Stimulated activated naive CD8-positive, alpha-beta T cell treated with anti-CD3 and anti-CD28 coated beads, Interleukin-15, Interleukin-2, amounts not matched to agents 100 ng/mL and 50 ng/mL, for 24 hours (primary cell): ENCODE measurements around the gene OR9A4.

Experiments
- H3K27ac Mint-ChIP-seq: one replicate; pipeline ENCODE4 v1.8.0; 2021; ENCODE audit warnings: mild to moderate bottlenecking, mixed read lengths
- H3K27me3 Mint-ChIP-seq: one replicate; pipeline ENCODE4 v1.8.0; 2021; ENCODE audit warnings: mixed read lengths
- H3K36me3 Mint-ChIP-seq: one replicate; pipeline ENCODE4 v1.8.0; 2021; ENCODE audit warnings: low read depth, mixed read lengths
- H3K4me1 Mint-ChIP-seq: one replicate; pipeline ENCODE4 v1.8.0; 2021; ENCODE audit warnings: low read depth, mixed read lengths
- H3K4me3 Mint-ChIP-seq: one replicate; pipeline ENCODE4 v1.8.0; 2021; ENCODE audit warnings: mild to moderate bottlenecking, mixed read lengths
- H3K9me3 Mint-ChIP-seq: one replicate; pipeline ENCODE4 v1.8.0; 2021; ENCODE audit warnings: mixed read lengths

OR9A4 gene

GRCh38 chr7:141928146-141928844 lies 12.1 kb downstream of the OR9A4 start:
- no peak overlapping the region for H3K27ac Mint-ChIP-seq
- H3K4me1 Mint-ChIP-seq, result no peaks in the 10 kb centered on the region
- no peaks in the 10 kb centered on the region for H3K9me3 Mint-ChIP-seq
- H3K27me3 Mint-ChIP-seq, result no peaks in the 10 kb centered on the region
- H3K36me3 Mint-ChIP-seq, result no peaks in the 10 kb centered on the region
- no peak overlapping the region for H3K4me3 Mint-ChIP-seq

GRCh38 chr7:141928845-141929195 lies 12.6 kb downstream of the OR9A4 start:
- peak overlapping the region; percentile 18 for H3K27ac Mint-ChIP-seq
- H3K9me3 Mint-ChIP-seq, result no peaks in the 10 kb centered on the region
- no peaks in the 10 kb centered on the region for H3K27me3 Mint-ChIP-seq
- no peak overlapping the region for H3K4me3 Mint-ChIP-seq
- no peaks in the 10 kb centered on the region for H3K4me1 Mint-ChIP-seq
- no peaks in the 10 kb centered on the region for H3K36me3 Mint-ChIP-seq

- H3K36me3 Mint-ChIP-seq, result no peaks in the 10 kb centered on the region
- H3K4me1 Mint-ChIP-seq, result no peaks in the 10 kb centered on the region
- H3K4me3 Mint-ChIP-seq, result no peak overlapping the region
- no peaks in the 10 kb centered on the region for H3K27me3 Mint-ChIP-seq
- H3K9me3 Mint-ChIP-seq, result no peaks in the 10 kb centered on the region
- no peak overlapping the region for H3K27ac Mint-ChIP-seq
Observed at GRCh38 chr7:141930211-141930610, 14.0 kb downstream of the OR9A4 start.

GRCh38 chr7:141941075-141941474 lies 24.9 kb downstream of the OR9A4 start:
- H3K4me1 Mint-ChIP-seq, result no peaks in the 10 kb centered on the region
- H3K27me3 Mint-ChIP-seq, result no peaks in the 10 kb centered on the region
- H3K4me3 Mint-ChIP-seq, result no peak overlapping the region
- no peak overlapping the region for H3K27ac Mint-ChIP-seq
- H3K9me3 Mint-ChIP-seq, result peaks cover 23% of the 10 kb centered on the region
- H3K36me3 Mint-ChIP-seq, result no peaks in the 10 kb centered on the region

GRCh38 chr7:141943846-141944245 lies 27.6 kb downstream of the OR9A4 start:
- H3K4me3 Mint-ChIP-seq, result no peak overlapping the region
- H3K9me3 Mint-ChIP-seq, result peaks cover 23% of the 10 kb centered on the region
- no peaks in the 10 kb centered on the region for H3K4me1 Mint-ChIP-seq
- no peak overlapping the region for H3K27ac Mint-ChIP-seq
- no peaks in the 10 kb centered on the region for H3K36me3 Mint-ChIP-seq
- no peaks in the 10 kb centered on the region for H3K27me3 Mint-ChIP-seq

GRCh38 chr7:141944811-141945210 lies 28.6 kb downstream of the OR9A4 start:
- H3K36me3 Mint-ChIP-seq, result no peaks in the 10 kb centered on the region
- H3K27ac Mint-ChIP-seq, result no peak overlapping the region
- H3K4me3 Mint-ChIP-seq, result no peak overlapping the region
- H3K27me3 Mint-ChIP-seq, result no peaks in the 10 kb centered on the region
- H3K4me1 Mint-ChIP-seq, result no peaks in the 10 kb centered on the region
- H3K9me3 Mint-ChIP-seq, result peaks cover 16% of the 10 kb centered on the region

- no peaks in the 10 kb centered on the region for H3K4me1 Mint-ChIP-seq
- no peaks in the 10 kb centered on the region for H3K27me3 Mint-ChIP-seq
- no peaks in the 10 kb centered on the region for H3K36me3 Mint-ChIP-seq
- H3K9me3 Mint-ChIP-seq, result peaks cover 13% of the 10 kb centered on the region
- no peak overlapping the region for H3K27ac Mint-ChIP-seq
- H3K4me3 Mint-ChIP-seq, result no peak overlapping the region
Observed at GRCh38 chr7:141945356-141945755, 29.2 kb downstream of the OR9A4 start.

- H3K4me3 Mint-ChIP-seq, result no peak within 1 kb of the TSS
- no peaks in the 10 kb centered on the region for H3K27me3 Mint-ChIP-seq
- no peak within 1 kb of the TSS for H3K27ac Mint-ChIP-seq
- H3K4me1 Mint-ChIP-seq, result no peaks in the 10 kb centered on the region
- H3K36me3 Mint-ChIP-seq, result no peaks in the 10 kb centered on the region
- peaks cover 3% of the 10 kb centered on the region for H3K9me3 Mint-ChIP-seq
Observed at GRCh38 chr7:141946796-141947195, 30.6 kb downstream of the OR9A4 start, which contains the start of gene CLEC5A. TSS of gene CLEC5A (minus strand) at chr7:141946974. CDS start at chr7:141946292, 682 bp downstream.

- Mint-ChIP-seq H3K27me3 (no peaks in the 10 kb centered on the region), H3K9me3 (no peaks in the 10 kb centered on the region), H3K36me3 (no peaks in the 10 kb centered on the region), H3K4me3 (no peak overlapping the region), H3K4me1 (no peaks in the 10 kb centered on the region), H3K27ac (no peak overlapping the region)
Observed at GRCh38 chr7:141949021-141949420, 32.8 kb downstream of the OR9A4 start.

GRCh38 chr7:141949451-141949850 lies 33.3 kb downstream of the OR9A4 start:
- Mint-ChIP-seq H3K27me3 (no peaks in the 10 kb centered on the region), H3K36me3 (no peaks in the 10 kb centered on the region), H3K4me1 (no peaks in the 10 kb centered on the region), H3K4me3 (no peak overlapping the region), H3K9me3 (no peaks in the 10 kb centered on the region), H3K27ac (no peak overlapping the region)

- Mint-ChIP-seq H3K27ac (no peak overlapping the region), H3K36me3 (no peaks in the 10 kb centered on the region), H3K9me3 (no peaks in the 10 kb centered on the region), H3K4me3 (no peak overlapping the region), H3K27me3 (no peaks in the 10 kb centered on the region), H3K4me1 (no peaks in the 10 kb centered on the region)
Observed at GRCh38 chr7:141949911-141950310, 33.7 kb downstream of the OR9A4 start.

- H3K9me3 Mint-ChIP-seq, result no peaks in the 10 kb centered on the region
- no peaks in the 10 kb centered on the region for H3K36me3 Mint-ChIP-seq
- H3K4me3 Mint-ChIP-seq, result no peak overlapping the region
- H3K27me3 Mint-ChIP-seq, result no peaks in the 10 kb centered on the region
- H3K27ac Mint-ChIP-seq, result no peak overlapping the region
- no peaks in the 10 kb centered on the region for H3K4me1 Mint-ChIP-seq
Observed at GRCh38 chr7:141950806-141951205, 34.6 kb downstream of the OR9A4 start.

- H3K4me3 Mint-ChIP-seq, result no peak overlapping the region
- H3K36me3 Mint-ChIP-seq, result no peaks in the 10 kb centered on the region
- no peak overlapping the region for H3K27ac Mint-ChIP-seq
- peaks cover 3% of the 10 kb centered on the region for H3K27me3 Mint-ChIP-seq
- H3K4me1 Mint-ChIP-seq, result no peaks in the 10 kb centered on the region
- no peaks in the 10 kb centered on the region for H3K9me3 Mint-ChIP-seq
Observed at GRCh38 chr7:141952461-141952860, 36.3 kb downstream of the OR9A4 start.

GRCh38 chr7:141954334-141954733 lies 38.1 kb downstream of the OR9A4 start:
- Mint-ChIP-seq H3K27ac (no peak overlapping the region), H3K9me3 (no peaks in the 10 kb centered on the region), H3K4me1 (no peaks in the 10 kb centered on the region), H3K27me3 (peaks cover 3% of the 10 kb centered on the region), H3K4me3 (no peak overlapping the region), H3K36me3 (no peaks in the 10 kb centered on the region)

GRCh38 chr7:141956084-141956483 lies 39.9 kb downstream of the OR9A4 start:
- Mint-ChIP-seq H3K27ac (no peak overlapping the region), H3K4me1 (peaks cover 13% of the 10 kb centered on the region), H3K27me3 (peaks cover 3% of the 10 kb centered on the region), H3K9me3 (no peaks in the 10 kb centered on the region), H3K36me3 (no peaks in the 10 kb centered on the region), H3K4me3 (no peak overlapping the region)

- Mint-ChIP-seq H3K4me3 (no peak overlapping the region), H3K27me3 (peaks cover 3% of the 10 kb centered on the region), H3K27ac (peak overlapping the region; percentile 23), H3K9me3 (no peaks in the 10 kb centered on the region), H3K4me1 (peaks cover 14% of the 10 kb centered on the region), H3K36me3 (no peaks in the 10 kb centered on the region)
Observed at GRCh38 chr7:141960687-141961422, 44.7 kb downstream of the OR9A4 start.
